ENCODE data around the gene PRRX2.
"Not testable (repeated sequence)": the region's sequence is repeated elsewhere in the genome, so short reads cannot be mapped to it uniquely, and the experiment has no call there.

PRRX2 gene

GRCh38 chr9:129761901-129762369 lies 96.5 kb downstream of the PRRX2 start:
- no peak for DNase-seq

DNA sequence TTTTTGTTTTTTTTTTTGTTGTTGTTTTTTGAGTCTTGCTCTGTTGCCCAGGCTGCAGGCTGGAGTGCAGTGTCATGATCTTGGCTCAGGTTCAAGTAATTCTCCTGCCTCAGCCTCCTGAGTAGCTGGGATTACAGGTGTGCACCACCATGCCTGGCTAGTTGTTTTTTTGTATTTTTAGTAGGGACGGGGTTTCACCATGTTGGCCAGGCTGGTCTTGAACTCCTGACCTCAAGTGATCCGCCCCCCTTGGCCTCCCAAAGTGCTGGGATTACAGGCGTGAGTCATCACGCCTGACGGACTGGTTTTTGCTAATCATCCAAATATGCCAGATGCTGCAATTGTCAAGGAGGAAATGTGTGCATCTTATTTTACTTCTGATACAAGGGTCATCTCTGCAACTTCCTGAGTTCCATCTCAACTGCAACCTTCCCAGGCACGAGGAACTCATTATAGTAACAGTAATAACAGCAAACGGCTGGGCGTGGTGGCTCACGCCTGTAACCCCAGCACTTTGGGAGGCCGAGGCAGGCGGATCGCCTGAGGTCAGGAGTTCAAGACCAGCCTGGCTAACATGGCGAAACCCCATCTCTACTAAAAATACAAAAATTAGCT lies 97.0 kb downstream of the PRRX2 start:
- not testable (repeated sequence) for DNase-seq

DNA sequence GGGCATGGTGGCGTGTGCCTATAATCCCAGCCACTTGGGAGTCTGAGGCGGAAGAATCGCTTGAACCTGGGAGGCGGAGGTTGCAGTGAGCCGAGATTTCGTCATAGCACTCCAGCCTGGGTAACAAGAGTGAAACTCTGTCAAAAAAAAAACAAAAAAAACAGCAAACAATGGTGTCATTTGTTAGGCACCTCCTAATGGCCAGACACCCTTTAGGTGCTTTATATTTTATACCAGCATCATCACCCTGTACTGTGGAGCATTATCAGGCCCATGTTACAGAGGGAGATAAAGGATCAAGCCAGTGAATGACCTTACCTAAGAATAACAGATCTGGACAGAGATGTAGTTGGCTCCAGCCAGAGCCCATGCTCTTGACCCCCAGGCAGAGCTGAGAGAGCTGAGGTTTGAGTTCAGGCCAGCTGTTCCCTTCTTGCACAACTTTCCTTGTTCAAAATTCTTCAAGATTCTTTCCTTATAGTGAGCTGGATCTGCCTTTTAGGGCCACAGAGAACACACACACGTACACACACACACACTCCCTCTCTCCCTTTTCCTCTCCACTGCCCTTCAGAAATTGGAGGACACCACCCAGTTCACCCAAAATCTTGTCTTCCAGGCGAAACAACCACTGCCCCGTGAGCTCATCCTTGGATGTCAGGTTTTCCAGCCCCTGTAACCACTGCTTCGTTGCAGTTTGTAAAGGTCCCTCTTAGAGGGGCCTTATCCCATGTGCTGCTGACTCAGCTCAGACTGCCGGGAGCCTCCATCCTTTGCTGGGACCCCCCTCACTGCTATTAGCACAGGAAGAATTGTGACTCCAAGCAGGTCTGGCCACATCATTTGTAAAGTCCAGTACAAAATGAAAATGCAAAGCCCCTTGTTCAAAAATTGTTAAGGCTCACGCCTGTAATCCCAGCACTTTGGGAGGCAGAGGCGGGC lies 97.8 kb downstream of the PRRX2 start:
- DNase-seq, result no peak

- no peak for DNase-seq
Measured at GRCh38 chr9:129765764-129766317, 100.4 kb downstream of the PRRX2 start.

DNA sequence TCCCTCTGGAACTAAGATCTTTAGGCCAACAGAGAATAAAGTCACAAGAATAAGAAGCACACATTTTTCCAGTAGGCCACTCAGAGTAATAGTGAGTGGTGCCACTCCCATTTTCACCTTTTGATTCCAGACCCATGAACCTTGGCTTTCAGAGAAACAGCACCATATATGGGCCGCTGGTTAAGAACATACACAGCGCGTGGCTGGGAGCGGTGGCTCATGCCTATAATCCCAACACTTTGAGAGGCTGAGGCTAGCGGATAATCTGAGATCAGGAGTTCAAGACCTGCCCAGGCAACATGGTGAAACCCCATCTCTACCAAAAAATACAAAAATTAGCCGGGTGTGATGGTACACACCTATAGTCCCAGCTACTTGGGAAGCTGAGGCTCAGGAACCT lies 103.0 kb downstream of the PRRX2 start:
- DNase-seq, result no peak

DNA sequence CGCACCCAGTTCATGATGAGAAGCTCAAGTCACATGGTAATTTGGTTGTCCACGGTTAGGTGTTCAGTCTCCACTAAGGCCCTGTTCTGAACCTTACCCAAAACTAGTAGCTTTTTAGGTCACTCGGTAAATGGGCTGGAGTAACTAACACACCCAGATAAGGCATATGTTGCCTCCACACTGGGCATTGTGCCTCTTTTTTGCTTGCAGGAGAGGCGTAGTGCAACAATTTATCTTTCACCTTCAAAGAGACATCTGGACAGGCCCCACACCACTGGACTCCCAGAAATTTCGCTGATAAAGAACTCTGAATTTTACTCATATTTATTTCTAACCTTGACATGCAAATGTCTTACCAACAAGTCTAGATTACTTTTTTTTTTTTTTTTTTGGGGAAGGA lies 104.2 kb downstream of the PRRX2 start:
- DNase-seq, result no peak

DNA sequence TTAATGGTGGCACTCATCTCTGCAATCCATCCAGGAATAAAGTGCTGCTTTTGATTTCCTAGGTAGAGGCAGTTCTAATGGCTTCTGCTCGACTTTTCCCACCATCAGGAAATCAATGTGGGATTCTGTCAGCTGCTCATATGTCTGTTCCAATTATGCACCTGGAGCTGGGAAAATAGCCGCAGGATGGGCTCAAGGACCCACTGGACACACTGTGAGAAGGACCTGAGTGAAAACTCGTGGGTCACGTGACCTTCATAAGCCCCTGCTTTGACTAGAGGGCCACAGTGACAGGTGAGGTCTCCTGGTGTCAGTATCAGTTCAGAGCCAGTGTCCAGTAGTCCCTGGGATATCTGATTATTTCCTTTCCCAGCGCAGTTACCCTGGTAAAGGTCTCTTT lies 105.3 kb downstream of the PRRX2 start:
- no peak for DNase-seq
